D721Med (cell line): ENCODE data around the gene UCN2.

ENCODE experiments used
- DNase-seq: peaks from one replicate; pipeline ENCODE4 v3.0.0; 2011; ENCODE audit warnings: low spot score; ENCODE audit not compliant: insufficient read length
- FAIRE-seq: peaks from 2 replicates; lab custom pipeline; 2011; peaks lifted over from hg19 to GRCh38; lab: Jason Lieb, UNC
- CTCF ChIP-seq: IDR thresholded peaks from 2 replicates; pipeline ENCODE4 v1.5.1; 2012; ENCODE audit warnings: mild to moderate bottlenecking, control low read depth; ENCODE audit not compliant: insufficient read depth; ENCODE audit errors: missing control alignments

UCN2 gene

DNA sequence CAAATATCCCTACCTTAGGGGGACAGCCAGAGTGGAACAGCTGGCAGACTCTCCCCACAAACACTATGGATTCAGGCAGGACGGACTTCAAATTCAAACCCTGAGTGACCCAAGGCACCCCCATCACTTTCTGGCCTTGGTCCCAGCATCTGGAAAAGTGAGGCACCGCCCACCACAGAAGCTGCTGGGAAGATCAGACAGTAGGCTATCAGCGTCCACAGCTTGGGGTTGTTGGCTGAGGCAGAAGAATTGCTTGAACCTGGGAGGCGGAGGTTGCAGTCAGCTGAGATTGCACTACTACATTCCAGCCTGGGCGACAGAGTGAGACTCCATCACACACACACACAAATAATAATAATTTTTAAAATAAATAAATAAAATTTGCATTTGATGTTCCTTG, 15.5 kb downstream of the UCN2 start:
- DNase-seq (no peak), FAIRE-seq (no peak)
- no peak for TF ChIP-seq CTCF

GRCh38 chr3:48546203-48546829, 17.3 kb downstream of the UCN2 start:
- FAIRE-seq (no peak), DNase-seq (no peak)
- TF ChIP-seq CTCF = no peak

GRCh38 chr3:48544141-48544540, 19.4 kb downstream of the UCN2 start:
- no peak for TF ChIP-seq CTCF
- no peak for DNase-seq
- no peak for FAIRE-seq

DNA sequence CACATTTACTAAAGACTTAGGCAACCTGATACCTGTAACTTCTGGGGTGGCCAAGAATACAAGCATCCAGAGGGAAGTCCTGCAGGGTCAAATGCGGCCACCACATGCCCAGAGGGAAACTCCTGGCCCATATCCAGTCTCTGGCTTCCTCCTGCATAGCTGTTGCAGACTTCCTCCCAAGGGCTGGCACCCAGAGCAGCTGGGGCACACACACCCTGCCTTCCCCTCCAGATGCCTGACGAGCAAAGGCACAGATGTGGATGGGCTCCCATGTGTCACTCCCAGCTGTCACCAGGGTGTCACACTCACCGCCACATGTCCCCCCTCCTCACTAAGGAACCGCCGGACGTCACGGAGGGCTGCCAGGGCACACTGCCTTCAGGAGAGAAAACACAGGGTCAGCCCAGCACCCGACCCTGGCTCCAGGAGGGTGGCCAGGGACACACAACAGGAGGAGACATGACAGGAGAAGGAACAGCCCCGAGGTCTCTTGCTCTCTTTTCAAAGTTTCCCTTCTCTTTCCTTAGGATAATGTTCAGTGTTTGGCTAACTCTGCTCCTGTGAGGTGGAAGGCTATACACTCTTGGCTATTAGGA, 20.2 kb downstream of the UCN2 start:
- DNase-seq (no peak), FAIRE-seq (no peak)
- no peak for TF ChIP-seq CTCF

GRCh38 chr3:48538451-48538850, 25.1 kb downstream of the UCN2 start:
- FAIRE-seq = no peak
- TF ChIP-seq CTCF = no peak
- no peak for DNase-seq

- no peak for FAIRE-seq
- DNase-seq = no peak
- TF ChIP-seq CTCF = no peak
Observed at GRCh38 chr3:48536785-48537184, 26.8 kb downstream of the UCN2 start.

DNA sequence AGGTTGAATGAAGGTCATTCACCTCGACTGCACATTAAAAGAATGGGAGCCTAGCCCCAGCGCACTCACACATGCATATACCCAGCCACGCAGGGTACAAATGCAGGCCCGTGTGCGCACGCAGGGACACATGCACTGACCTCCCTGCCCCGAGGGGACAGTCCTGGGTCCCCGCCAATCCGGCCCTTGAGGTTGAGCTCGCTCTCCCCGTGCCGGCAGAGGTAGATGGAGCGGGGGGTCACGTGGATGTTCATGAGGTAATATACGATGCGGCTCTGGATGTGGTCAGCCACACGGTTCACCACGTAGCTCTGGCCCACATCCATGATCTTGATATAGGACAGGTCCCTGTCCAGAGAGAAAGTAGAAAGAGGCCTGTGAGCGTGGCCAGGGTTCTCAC, 27.5 kb downstream of the UCN2 start:
- FAIRE-seq (no peak), DNase-seq (no peak)
- TF ChIP-seq CTCF = no peak
